ENCODE results near the gene CCSAP.
A peak's percentile ranks its signal among the peaks of the same experiment; 100 is the strongest.

The CCSAP gene, protein sequence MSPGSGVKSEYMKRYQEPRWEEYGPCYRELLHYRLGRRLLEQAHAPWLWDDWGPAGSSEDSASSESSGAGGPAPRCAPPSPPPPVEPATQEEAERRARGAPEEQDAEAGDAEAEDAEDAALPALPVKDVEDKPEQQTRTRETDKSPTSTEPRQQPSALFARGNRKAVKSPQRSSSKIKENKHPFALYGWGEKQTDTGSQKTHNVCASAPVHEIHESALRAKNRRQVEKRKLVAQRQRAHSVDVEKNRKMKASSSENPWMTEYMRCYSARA

DNA sequence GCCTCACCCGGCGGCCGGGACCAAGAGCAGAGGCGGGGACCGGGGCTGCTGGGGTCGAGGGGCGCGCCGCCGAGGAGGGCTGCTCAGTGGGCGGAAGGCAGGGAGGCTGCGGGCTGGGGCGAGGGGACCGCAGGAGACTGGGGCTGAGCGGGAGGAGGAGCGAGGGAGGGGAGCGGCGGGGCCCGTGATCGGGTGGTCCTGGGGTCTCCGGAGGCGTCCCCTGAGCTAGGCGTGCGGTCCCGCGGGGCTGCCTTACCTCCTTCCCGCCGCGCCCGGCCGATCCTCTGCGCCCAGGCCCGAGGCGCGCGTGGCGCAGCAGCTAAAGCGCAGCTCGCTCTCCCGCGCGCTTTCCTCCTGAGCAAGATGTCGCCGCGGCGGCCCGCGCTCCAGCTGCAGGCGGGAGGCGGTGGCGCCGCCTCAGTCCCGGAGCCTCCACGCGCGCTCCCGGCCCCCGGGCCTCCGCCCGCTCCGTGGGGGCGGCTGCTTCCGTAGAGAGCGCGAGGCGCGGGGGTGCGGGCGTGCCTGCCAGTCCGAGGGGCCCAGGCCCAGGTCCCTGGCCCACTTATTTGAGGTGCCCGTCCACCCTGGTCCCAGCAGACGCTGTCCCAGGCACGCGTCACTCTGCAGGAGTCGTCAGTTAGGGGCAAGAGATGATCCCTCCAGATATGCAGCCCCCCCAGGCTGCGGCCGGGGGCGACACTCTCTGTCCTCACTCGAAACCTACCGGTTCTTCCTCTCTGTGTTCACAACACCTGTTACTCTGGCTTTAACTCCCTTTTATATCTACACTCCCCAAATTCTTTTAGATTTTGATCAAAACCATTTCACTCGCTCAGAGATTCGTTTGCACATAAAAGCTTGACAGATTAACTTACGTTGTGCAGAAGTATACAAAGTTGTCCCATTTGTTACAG is at the start of gene CCSAP:
Gene CCSAP (minus strand): TSS at position 392 of the 914 bp plus-strand sequence. CDS start 582 bp downstream, outside the sequence.
- H3K36me3 ChIP-seq (ENCODE audit: control insufficient read depth, insufficient read depth, low read length), result no peaks in the 10 kb centered on the region
- peaks cover 31% of the 10 kb centered on the region for H3K27me3 ChIP-seq (ENCODE audit: control insufficient read depth, insufficient read depth, low read length)
- peak within 1 kb of the TSS; percentile 46; the same call in 1 of the 2 replicates for H3K27ac ChIP-seq (ENCODE audit: low read depth, low read length)
- peak within 1 kb of the TSS; percentile 93 for H3K4me3 ChIP-seq (ENCODE audit: low read depth, low read length)
- H3K9me3 ChIP-seq (ENCODE audit: control insufficient read depth, insufficient read depth, low read depth, low read length), result peaks cover 7% of the 10 kb centered on the region; the same call in 1 of the 2 replicates
- peak within 1 kb of the TSS; percentile 82 for H3K9ac ChIP-seq (ENCODE audit: low read length)
- H3K4me1 ChIP-seq (ENCODE audit: control insufficient read depth, insufficient read depth, low read length), result peaks cover 14% of the 10 kb centered on the region; the same call in 1 of the 2 replicates

DNA sequence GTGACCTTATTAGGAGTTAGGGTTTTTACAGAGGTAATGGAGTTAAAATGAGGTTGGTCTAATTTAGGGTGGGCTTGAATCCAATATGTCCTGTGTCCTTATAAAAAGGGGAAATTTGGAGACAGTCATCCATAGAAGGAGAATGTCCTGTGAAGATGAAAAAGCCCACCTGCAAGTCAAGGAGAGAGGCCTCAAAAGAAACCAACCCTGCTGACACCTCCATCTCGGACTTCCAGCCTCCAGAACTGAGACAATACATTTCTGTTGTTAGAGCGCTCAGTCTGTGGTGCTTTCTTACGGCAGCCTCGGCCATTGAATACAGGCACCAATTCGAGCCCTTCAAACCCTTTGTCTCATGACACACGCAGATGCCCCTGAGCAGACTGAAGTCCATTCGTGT is 47.3 kb upstream of the CCSAP start:
- H3K27ac ChIP-seq (ENCODE audit: low read depth, low read length), result no peak overlapping the region
- no peaks in the 10 kb centered on the region for H3K27me3 ChIP-seq (ENCODE audit: control insufficient read depth, insufficient read depth, low read length)
- no peak overlapping the region for H3K9ac ChIP-seq (ENCODE audit: low read length)
- no peaks in the 10 kb centered on the region; the same call in 1 of the 2 replicates for H3K9me3 ChIP-seq (ENCODE audit: control insufficient read depth, insufficient read depth, low read depth, low read length)
- H3K4me3 ChIP-seq (ENCODE audit: low read depth, low read length), result no peak overlapping the region
- no peaks in the 10 kb centered on the region; the same call in 1 of the 2 replicates for H3K4me1 ChIP-seq (ENCODE audit: control insufficient read depth, insufficient read depth, low read length)
- no peaks in the 10 kb centered on the region for H3K36me3 ChIP-seq (ENCODE audit: control insufficient read depth, insufficient read depth, low read length)

DNA sequence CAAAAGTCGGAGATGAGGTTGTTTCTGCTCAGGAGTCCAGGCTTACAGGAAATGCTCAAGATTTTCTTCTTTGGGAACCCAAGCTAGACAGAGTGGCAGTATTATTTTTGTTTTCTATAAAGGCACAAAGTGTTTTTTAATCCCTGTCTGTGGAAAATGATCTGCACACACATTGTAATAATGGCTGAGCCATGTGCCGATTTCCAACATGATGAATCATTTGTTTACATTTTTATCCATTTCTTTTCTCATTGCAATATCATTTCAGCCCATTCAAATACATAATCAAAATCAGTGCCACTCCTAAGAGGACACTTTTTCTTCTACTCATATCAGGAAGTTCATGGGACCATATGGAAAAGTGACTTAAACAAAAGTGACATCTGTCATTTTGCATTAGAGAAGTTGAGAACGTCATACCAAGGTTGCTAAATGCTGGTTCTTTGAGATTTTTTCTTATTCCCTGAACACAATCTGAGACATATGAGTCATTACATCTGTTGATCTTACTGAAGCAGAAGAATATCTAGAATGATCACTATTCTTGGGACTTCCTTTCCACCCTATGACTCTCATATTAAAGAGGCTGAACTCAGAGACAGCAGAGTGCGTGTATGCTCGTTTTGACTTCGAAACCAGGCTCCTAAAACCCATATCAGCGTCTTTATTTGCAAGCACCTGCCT is 46.2 kb upstream of the CCSAP start:
- H3K27me3 ChIP-seq (ENCODE audit: control insufficient read depth, insufficient read depth, low read length), result no peaks in the 10 kb centered on the region
- no peaks in the 10 kb centered on the region for H3K36me3 ChIP-seq (ENCODE audit: control insufficient read depth, insufficient read depth, low read length)
- no peaks in the 10 kb centered on the region; the same call in 1 of the 2 replicates for H3K9me3 ChIP-seq (ENCODE audit: control insufficient read depth, insufficient read depth, low read depth, low read length)
- no peak overlapping the region for H3K9ac ChIP-seq (ENCODE audit: low read length)
- H3K4me1 ChIP-seq (ENCODE audit: control insufficient read depth, insufficient read depth, low read length), result no peaks in the 10 kb centered on the region; the same call in 1 of the 2 replicates
- H3K4me3 ChIP-seq (ENCODE audit: low read depth, low read length), result no peak overlapping the region
- no peak overlapping the region for H3K27ac ChIP-seq (ENCODE audit: low read depth, low read length)

DNA sequence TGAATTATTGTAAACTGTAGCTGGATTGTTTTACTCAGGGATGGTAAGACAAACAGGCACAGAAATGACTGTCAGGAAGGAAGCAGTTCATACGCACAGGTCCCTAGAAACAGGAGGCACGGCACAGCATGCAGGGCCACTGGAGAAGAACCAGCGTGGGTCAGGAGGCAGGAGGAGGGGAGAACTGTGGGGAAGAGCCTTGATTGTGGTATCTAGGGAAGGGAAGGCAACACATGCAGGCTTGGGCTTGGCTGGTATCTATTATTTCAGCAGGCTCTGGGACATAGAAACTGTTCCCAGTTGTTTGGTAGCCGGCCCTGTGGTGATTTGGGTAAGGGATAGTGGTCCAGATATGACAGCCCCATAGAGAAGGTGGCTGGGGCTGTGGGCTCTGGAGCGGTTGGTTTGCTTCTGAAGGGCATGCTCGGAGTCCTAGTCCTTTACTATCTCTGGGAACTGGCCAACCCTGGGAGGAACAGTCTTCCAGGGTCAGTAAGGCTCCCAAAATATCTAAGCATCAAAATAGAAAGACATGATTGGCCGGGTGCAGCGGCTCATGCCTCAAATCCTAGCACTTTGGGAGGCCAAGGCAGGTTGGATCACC is 43.1 kb upstream of the CCSAP start:
- Histone ChIP-seq H3K27ac (ENCODE audit: low read depth, low read length) (no peak overlapping the region), H3K4me3 (ENCODE audit: low read depth, low read length) (no peak overlapping the region), H3K36me3 (ENCODE audit: control insufficient read depth, insufficient read depth, low read length) (no peaks in the 10 kb centered on the region), H3K9me3 (ENCODE audit: control insufficient read depth, insufficient read depth, low read depth, low read length) (no peaks in the 10 kb centered on the region; the same call in 1 of the 2 replicates), H3K4me1 (ENCODE audit: control insufficient read depth, insufficient read depth, low read length) (peaks cover 12% of the 10 kb centered on the region), H3K27me3 (ENCODE audit: control insufficient read depth, insufficient read depth, low read length) (no peaks in the 10 kb centered on the region), H3K9ac (ENCODE audit: low read length) (no peak overlapping the region)

DNA sequence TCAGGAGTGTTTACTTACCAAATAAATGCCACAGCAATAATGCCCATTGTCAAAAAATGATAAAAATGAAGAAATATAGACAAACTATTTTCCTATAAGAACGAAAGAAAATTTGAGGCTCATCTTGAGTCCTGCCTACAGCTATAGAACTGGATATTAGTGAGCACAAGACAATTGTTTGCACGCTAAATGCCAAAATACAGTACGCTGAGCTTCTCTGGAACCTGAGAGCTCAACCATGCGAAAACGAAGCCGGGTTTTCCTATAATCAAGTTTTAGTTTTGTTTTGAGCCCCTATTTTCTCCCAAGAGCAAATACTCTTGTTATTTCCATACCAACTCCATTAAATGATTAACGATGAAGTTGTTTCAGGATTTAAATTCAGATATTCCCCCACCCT is 42.0 kb upstream of the CCSAP start:
- H3K4me3 ChIP-seq (ENCODE audit: low read depth, low read length), result no peak overlapping the region
- H3K36me3 ChIP-seq (ENCODE audit: control insufficient read depth, insufficient read depth, low read length), result no peaks in the 10 kb centered on the region
- no peak overlapping the region for H3K9ac ChIP-seq (ENCODE audit: low read length)
- H3K4me1 ChIP-seq (ENCODE audit: control insufficient read depth, insufficient read depth, low read length), result peaks cover 23% of the 10 kb centered on the region
- no peaks in the 10 kb centered on the region for H3K9me3 ChIP-seq (ENCODE audit: control insufficient read depth, insufficient read depth, low read depth, low read length)
- H3K27me3 ChIP-seq (ENCODE audit: control insufficient read depth, insufficient read depth, low read length), result peaks cover 3% of the 10 kb centered on the region; the same call in 1 of the 2 replicates
- no peak overlapping the region for H3K27ac ChIP-seq (ENCODE audit: low read depth, low read length)

DNA sequence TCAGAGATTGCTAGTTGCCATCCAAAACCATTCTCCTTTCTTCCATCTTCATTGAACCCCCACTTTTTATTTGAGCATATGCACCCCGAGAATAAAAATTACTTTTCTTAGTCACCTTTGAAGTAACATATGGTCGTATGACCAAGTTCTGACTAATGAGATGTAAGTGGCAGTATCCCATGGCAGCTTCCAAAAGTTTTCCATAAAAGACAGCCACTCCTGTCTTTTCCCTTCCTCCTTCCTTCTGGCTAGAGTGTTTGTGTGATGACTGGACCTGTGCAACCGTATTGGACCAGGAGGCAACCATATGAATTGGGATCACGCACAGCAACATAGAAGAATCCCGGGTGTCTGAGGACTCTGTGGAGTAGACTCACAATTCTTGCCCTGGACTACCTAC is 41.1 kb upstream of the CCSAP start:
- Histone ChIP-seq H3K27me3 (ENCODE audit: control insufficient read depth, insufficient read depth, low read length) (peaks cover 3% of the 10 kb centered on the region; the same call in 1 of the 2 replicates), H3K36me3 (ENCODE audit: control insufficient read depth, insufficient read depth, low read length) (no peaks in the 10 kb centered on the region), H3K9ac (ENCODE audit: low read length) (no peak overlapping the region), H3K4me3 (ENCODE audit: low read depth, low read length) (no peak overlapping the region), H3K4me1 (ENCODE audit: control insufficient read depth, insufficient read depth, low read length) (peaks cover 32% of the 10 kb centered on the region), H3K9me3 (ENCODE audit: control insufficient read depth, insufficient read depth, low read depth, low read length) (no peaks in the 10 kb centered on the region), H3K27ac (ENCODE audit: low read depth, low read length) (no peak overlapping the region)

DNA sequence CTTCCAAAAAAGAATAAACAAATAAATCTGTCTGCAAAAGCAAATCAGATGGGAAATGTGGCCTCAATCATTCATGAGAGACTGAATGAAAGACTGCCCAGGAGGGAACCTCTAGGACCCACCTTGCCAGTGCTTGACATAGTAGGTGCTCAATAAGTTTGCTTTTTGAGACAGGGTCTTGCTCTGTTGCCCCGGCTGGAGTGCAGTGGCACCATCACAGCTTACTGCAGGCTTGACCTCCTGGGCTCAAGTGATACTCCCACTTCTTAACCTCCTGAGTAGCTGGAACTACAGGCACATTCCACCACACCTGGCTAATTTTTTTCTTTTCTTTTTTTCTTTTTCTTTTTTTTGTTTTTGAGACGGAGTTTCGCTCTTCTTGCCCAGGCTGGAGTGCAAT is 40.3 kb upstream of the CCSAP start:
- Histone ChIP-seq H3K9me3 (ENCODE audit: control insufficient read depth, insufficient read depth, low read depth, low read length) (no peaks in the 10 kb centered on the region), H3K4me3 (ENCODE audit: low read depth, low read length) (no peak overlapping the region), H3K27me3 (ENCODE audit: control insufficient read depth, insufficient read depth, low read length) (peaks cover 3% of the 10 kb centered on the region; the same call in 1 of the 2 replicates), H3K4me1 (ENCODE audit: control insufficient read depth, insufficient read depth, low read length) (peaks cover 34% of the 10 kb centered on the region), H3K27ac (ENCODE audit: low read depth, low read length) (no peak overlapping the region), H3K36me3 (ENCODE audit: control insufficient read depth, insufficient read depth, low read length) (no peaks in the 10 kb centered on the region), H3K9ac (ENCODE audit: low read length) (no peak overlapping the region)

DNA sequence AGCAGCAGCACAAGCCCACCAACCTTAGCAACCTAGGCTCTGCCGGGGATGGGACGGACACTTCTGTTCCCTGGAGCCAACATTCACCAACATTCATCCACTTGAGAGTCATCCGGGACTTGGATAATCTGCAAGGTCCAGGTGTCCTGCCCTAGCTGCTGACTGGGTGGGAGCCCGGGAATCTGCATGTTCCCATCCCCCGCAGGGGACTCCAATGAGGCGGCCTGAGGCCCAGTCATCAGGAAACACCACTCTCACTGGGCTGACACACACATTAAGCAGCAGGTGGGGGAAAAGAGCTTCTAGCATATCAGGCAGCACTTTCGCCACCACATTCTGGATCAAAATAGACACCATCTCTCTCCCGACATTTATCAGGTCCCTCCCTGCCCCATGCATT is 38.4 kb upstream of the CCSAP start:
- H3K27me3 ChIP-seq (ENCODE audit: control insufficient read depth, insufficient read depth, low read length), result peaks cover 3% of the 10 kb centered on the region; the same call in 1 of the 2 replicates

DNA sequence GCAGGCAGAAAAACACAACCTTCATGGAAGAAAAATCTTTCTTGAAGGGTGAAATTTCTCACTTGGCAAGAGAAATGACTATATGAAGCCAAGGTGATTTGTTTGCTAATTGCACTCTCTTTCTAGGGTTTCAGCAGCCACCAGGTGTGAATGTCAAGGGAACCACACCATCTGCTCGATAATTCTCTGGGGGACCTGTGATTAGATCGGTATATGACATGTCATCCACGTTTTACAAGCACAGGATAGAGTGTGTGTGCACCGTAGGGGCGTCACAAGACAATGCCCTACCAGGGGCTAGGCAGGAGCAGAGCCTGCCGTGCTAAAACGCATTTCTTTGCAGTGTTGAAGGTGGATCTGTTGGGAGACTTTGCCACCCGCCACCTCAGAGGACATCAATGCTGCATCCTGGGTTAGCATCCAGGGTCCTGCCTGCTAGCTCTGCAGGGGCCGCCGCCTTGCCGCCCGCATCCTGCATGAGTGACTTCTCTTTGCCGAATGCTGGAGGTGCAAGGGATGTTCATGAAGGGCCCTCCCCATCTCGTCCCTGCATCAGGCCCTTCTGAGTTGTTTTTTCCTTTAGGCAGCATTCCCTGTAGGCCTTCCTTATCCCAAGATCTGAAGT is 37.8 kb upstream of the CCSAP start:
- H3K4me3 ChIP-seq (ENCODE audit: low read depth, low read length), result no peak overlapping the region; the same call in 1 of the 2 replicates
- H3K9me3 ChIP-seq (ENCODE audit: control insufficient read depth, insufficient read depth, low read depth, low read length), result no peaks in the 10 kb centered on the region
- peaks cover 3% of the 10 kb centered on the region; the same call in 1 of the 2 replicates for H3K27me3 ChIP-seq (ENCODE audit: control insufficient read depth, insufficient read depth, low read length)
- H3K9ac ChIP-seq (ENCODE audit: low read length), result no peak overlapping the region
- no peaks in the 10 kb centered on the region for H3K36me3 ChIP-seq (ENCODE audit: control insufficient read depth, insufficient read depth, low read length)
- peaks cover 34% of the 10 kb centered on the region for H3K4me1 ChIP-seq (ENCODE audit: control insufficient read depth, insufficient read depth, low read length)
- H3K27ac ChIP-seq (ENCODE audit: low read depth, low read length), result no peak overlapping the region

More for the DNA sequence above, 38.4 kb upstream of the CCSAP start:
- Histone ChIP-seq H3K9ac (ENCODE audit: low read length) (no peak overlapping the region), H3K36me3 (ENCODE audit: control insufficient read depth, insufficient read depth, low read length) (no peaks in the 10 kb centered on the region), H3K27ac (ENCODE audit: low read depth, low read length) (no peak overlapping the region), H3K4me3 (ENCODE audit: low read depth, low read length) (no peak overlapping the region; the same call in 1 of the 2 replicates), H3K9me3 (ENCODE audit: control insufficient read depth, insufficient read depth, low read depth, low read length) (no peaks in the 10 kb centered on the region), H3K4me1 (ENCODE audit: control insufficient read depth, insufficient read depth, low read length) (peaks cover 34% of the 10 kb centered on the region)

DNA sequence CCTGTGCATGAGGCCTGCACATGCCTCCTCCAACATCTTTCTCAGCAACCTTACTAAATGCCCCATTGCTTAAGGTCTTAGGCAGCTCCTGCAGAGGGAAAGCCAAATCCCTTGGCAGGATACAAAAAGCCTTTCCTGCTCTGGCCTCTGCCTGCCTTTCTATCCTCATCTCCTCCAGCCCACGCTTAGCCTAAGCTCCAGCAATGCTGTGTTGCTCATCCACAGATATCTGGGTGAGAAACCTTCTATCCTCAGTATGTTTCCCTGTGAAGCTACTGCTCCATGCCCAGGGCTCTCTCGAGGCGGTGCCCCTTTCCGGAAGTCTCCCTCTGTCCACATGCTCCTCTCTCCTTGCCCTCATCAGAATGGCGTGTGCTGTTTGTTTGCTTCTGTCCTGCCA is 37.0 kb upstream of the CCSAP start:
- Histone ChIP-seq H3K9ac (ENCODE audit: low read length) (no peak overlapping the region), H3K4me1 (ENCODE audit: control insufficient read depth, insufficient read depth, low read length) (peaks cover 34% of the 10 kb centered on the region), H3K27me3 (ENCODE audit: control insufficient read depth, insufficient read depth, low read length) (peaks cover 3% of the 10 kb centered on the region; the same call in 1 of the 2 replicates), H3K36me3 (ENCODE audit: control insufficient read depth, insufficient read depth, low read length) (no peaks in the 10 kb centered on the region), H3K4me3 (ENCODE audit: low read depth, low read length) (peak overlapping the region; percentile 25; the same call in 1 of the 2 replicates), H3K27ac (ENCODE audit: low read depth, low read length) (no peak overlapping the region), H3K9me3 (ENCODE audit: control insufficient read depth, insufficient read depth, low read depth, low read length) (no peaks in the 10 kb centered on the region)

Measured in HUES6 (cell line).